Astrocyte of the spinal cord (primary cell): ENCODE measurements around the gene TMEM203.

Source experiments
- DNase-seq: peaks from one replicate; pipeline ENCODE4 v3.0.0; 2011; ENCODE audit warnings: low read depth, low spot score
- H3K4me3 ChIP-seq: 2 replicates; pipeline ENCODE4 v1.5.1; 2011; ENCODE audit warnings: low read depth, mild to moderate bottlenecking, low read length, moderate library complexity
- CTCF ChIP-seq: IDR thresholded peaks from 2 replicates; pipeline ENCODE4 v1.5.1; 2012; ENCODE audit warnings: low read depth, mild to moderate bottlenecking, low read length, inconsistent platforms
- in situ Hi-C: cut with HindIII; loops from 2 replicates; pipeline ENCODE4 v1.10.0; 2017; ENCODE audit warnings: low sequenced_read_pairs

The TMEM203 gene

DNA sequence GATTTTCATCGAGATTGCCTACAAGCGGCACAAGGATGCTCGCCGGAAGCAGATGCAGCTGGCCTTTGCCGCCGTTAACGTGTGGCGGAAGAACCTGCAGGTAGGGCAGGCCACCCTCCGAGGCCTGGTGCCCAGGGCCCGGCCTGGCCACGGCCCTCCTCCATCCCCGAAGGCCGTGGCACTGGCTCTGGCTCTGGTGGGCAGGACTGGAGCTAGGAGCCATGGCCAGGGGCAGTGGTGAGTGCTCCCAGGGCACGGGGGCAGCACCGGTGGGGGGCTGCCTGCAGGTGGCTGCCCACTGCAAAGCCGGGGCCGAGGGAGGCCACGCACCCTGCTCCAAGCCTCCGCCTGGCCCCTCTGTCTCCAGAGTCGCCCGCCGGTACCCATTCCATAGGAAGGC, 41.6 kb downstream of the TMEM203 start:
- no peak for TF ChIP-seq CTCF
- no peak overlapping the region for H3K4me3 ChIP-seq
- DNase-seq = no peak
- in situ Hi-C loops = no loop called here

DNA sequence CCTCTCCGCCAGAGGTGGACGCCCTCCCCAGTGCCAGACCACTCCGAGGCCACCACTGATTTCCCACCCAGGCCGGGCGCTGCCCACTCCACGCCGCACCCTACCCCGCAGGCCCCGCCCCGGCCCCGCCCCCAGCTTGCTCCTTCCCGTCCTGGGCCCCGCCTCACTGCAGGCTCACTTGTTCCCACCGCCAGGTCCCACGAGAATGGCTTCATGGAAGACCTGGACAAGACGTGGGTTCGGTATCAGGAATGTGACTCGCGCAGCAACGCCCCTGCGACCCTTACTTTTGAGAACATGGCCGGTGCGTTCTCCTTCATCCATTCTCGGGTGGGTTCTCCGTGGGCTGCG, 42.1 kb downstream of the TMEM203 start:
- no peak overlapping the region for H3K4me3 ChIP-seq
- in situ Hi-C loops = no loop called here
- no peak for DNase-seq
- no peak for TF ChIP-seq CTCF

GRCh38 chr9:137162505-137163364, 42.7 kb downstream of the TMEM203 start:
- in situ Hi-C loops = no loop called here
- H3K4me3 ChIP-seq = no peak overlapping the region
- no peak for DNase-seq
- TF ChIP-seq CTCF = no peak

DNA sequence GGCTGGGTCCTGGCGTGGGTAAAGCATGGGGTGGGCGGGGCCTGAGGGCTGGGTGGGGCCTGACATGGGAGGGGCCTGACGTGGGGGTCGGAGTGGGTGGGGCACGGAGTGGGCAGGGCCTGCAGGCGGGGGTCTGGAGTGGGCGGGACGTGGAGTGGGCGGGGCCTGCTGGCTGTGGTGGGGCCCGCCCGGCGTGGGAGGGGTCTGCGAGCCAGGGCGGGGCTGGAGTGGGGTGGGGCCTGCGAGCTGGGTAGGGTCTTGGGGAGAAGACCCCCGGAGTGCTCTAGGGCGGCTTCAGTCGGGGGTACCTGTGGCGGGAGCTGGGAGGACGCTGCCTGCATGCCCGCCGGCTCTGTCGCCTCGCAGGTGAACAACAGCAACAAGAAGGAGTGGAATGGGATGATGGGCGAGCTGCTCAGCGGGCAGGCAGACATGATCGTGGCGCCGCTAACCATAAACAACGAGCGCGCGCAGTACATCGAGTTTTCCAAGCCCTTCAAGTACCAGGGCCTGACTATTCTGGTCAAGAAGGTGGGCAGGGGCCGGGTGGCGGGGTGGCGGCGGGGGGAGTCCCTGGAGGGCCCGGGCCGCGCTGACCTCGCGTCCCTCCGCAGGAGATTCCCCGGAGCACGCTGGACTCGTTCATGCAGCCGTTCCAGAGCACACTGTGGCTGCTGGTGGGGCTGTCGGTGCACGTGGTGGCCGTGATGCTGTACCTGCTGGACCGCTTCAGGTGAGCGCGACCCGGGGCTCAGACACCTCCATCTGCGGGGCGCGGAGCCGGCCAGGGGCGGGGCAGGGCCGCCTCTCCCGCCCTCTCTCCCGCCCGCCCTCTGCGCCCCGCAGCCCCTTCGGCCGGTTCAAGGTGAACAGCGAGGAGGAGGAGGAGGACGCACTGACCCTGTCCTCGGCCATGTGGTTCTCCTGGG, 43.6 kb downstream of the TMEM203 start:
- no peak overlapping the region for H3K4me3 ChIP-seq
- DNase-seq = no peak
- in situ Hi-C loops = no loop called here
- TF ChIP-seq CTCF = no peak

GRCh38 chr9:137160716-137161557, 44.5 kb downstream of the TMEM203 start:
- no peak for DNase-seq
- no peak overlapping the region for H3K4me3 ChIP-seq
- in situ Hi-C loops = no loop called here

More at GRCh38 chr9:137160716-137161557, 44.5 kb downstream of the TMEM203 start:
- TF ChIP-seq CTCF = no peak
